C4-2B (cell line): Measurements from ENCODE around the gene RNF224.
"Not testable (repeated sequence)": the region's sequence is repeated elsewhere in the genome, so short reads cannot be mapped to it uniquely, and the experiment has no call there.

Experiments
- H3K27ac ChIP-seq: fragments of 450-650 bp; 2 replicates; pipeline ENCODE4 v1.5.1; 2017
- CTCF ChIP-seq: fragments of 450-650 bp; conservative IDR thresholded peaks from 2 replicates; pipeline ENCODE4 v1.5.1; 2017; ENCODE audit warnings: mild to moderate bottlenecking
- ZFX ChIP-seq: fragments of 450-650 bp; IDR thresholded peaks from 2 replicates; pipeline ENCODE4 v1.6.1; 2017

The RNF224 gene

GRCh38 chr9:137241490-137242268 is 14.4 kb downstream of the RNF224 start:
- TF ChIP-seq CTCF (no peak), ZFX (peak; percentile 54; the same call in 1 of the 2 replicates)
- H3K27ac ChIP-seq: peak overlapping the region; percentile 99

GRCh38 chr9:137242269-137243203 is 15.2 kb downstream of the RNF224 start:
- TF ChIP-seq ZFX (no peak), CTCF (no peak)
- peak overlapping the region; percentile 99 for H3K27ac ChIP-seq

GRCh38 chr9:137243266-137243625 is 15.9 kb downstream of the RNF224 start:
- not testable (repeated sequence) for H3K27ac ChIP-seq

- TF ChIP-seq CTCF (no peak), ZFX (no peak)
- no peak overlapping the region for H3K27ac ChIP-seq
Observed at GRCh38 chr9:137243626-137244485, 16.6 kb downstream of the RNF224 start.

- no peak for TF ChIP-seq CTCF
- no peak overlapping the region for H3K27ac ChIP-seq
Observed at GRCh38 chr9:137244486-137245449, 17.5 kb downstream of the RNF224 start.

- no peak overlapping the region for H3K27ac ChIP-seq
- TF ChIP-seq ZFX: no peak
- TF ChIP-seq CTCF: no peak
Observed at GRCh38 chr9:137245450-137246421, 18.4 kb downstream of the RNF224 start.
